ENCODE measurements around the gene CDH20.
A peak's percentile ranks its signal among the peaks of the same experiment; 100 is the strongest.

Gene CDH20

DNA sequence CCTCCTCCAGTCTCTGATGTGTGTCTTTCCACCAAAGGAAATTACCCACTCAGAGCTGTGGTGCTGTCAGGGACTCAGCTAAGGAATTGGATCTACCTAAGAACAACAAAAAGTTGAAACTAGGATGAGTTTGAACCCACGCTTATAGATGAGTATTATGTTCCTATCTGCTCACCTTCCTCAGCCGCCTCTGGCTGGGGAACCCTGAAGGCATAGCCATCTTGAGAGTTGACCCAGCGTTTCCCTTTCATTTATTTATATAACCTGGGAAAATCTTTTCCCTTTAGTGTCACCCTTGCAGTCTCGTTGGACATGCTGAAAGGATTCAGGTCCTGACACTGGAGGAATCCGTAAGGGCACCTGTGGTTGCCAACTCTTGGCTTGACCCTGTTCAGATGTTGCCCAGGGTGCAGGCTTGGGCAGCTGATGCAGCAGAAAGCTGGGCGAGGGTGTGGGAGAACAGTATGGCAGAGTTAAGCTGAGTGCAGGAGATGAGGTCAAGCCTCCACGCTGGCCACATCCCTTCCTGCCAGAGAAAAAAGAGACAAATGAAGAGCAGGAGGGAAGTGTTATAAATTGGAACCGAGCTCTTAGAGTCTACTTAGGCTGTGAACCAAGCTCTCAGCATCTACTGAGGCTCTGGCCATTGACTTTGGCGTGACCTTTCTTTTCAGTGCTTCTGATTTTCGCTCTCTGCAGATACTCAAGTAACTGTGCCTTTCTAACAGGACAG, 1.9 kb downstream of the CDH20 start:
- Histone ChIP-seq H3K9me3 (ENCODE audit: control insufficient read depth, low read length) (no peaks in the 10 kb centered on the region), H3K23ac (ENCODE audit: low read length in 2 of 2) (no peak overlapping the region), H3K4me1 (ENCODE audit: control insufficient read depth, insufficient read depth, low read depth, low read length) (peaks cover 16% of the 10 kb centered on the region), H3K4me3 (ENCODE audit: insufficient read depth in 1 of 2, low read depth in 1 of 2, low read length in 2 of 2) (peak overlapping the region in 1 of 2 experiments; percentile 76), H2BK15ac (ENCODE audit: low read depth, poor library complexity, severe bottlenecking) (no peak overlapping the region), H2AK5ac (ENCODE audit: low read length, severe bottlenecking) (no peak overlapping the region), H3K14ac (ENCODE audit: low read length in 2 of 2) (no peak overlapping the region), H2BK5ac (ENCODE audit: low read depth, low read length, poor library complexity, severe bottlenecking) (no peak overlapping the region), H3K9ac (ENCODE audit: low read length) (no peak overlapping the region), H3K79me1 (replicated peaks; ENCODE audit: low read length, poor library complexity, severe bottlenecking) (no peaks in the 10 kb centered on the region), H3K4me2 (ENCODE audit: low read length, poor library complexity, severe bottlenecking) (no peak overlapping the region), H3K27ac (ENCODE audit: low read length, poor library complexity, severe bottlenecking) (no peak overlapping the region), H2BK120ac (ENCODE audit: low read depth, low read length) (no peak overlapping the region), H3K36me3 (ENCODE audit: control insufficient read depth in 1 of 2, insufficient read depth in 2 of 2, low read depth in 1 of 2, low read length in 2 of 2) (no peaks in the 10 kb centered on the region), H2BK12ac (ENCODE audit: low read length in 2 of 2) (no peak overlapping the region), H3K27me3 (ENCODE audit: control insufficient read depth in 1 of 2, insufficient read depth in 1 of 2, low read length in 2 of 2) (peaks cover 26 to 29% of the 10 kb centered on the region in 2 experiments), H2AFZ (ENCODE audit: low read depth, low read length) (no peak overlapping the region), H3K18ac (ENCODE audit: low read depth in 1 of 2, low read length in 2 of 2) (no peak overlapping the region), H4K8ac (ENCODE audit: low read length) (no peak overlapping the region), H3K4ac (ENCODE audit: low read depth in 1 of 2, low read length in 2 of 2) (no peak overlapping the region), H4K91ac (ENCODE audit: low read length) (peak overlapping the region; percentile 61)
- DNase-seq: no peak
- 72% methylated on average over 10 of the region's 10 CpGs for WGBS

DNA sequence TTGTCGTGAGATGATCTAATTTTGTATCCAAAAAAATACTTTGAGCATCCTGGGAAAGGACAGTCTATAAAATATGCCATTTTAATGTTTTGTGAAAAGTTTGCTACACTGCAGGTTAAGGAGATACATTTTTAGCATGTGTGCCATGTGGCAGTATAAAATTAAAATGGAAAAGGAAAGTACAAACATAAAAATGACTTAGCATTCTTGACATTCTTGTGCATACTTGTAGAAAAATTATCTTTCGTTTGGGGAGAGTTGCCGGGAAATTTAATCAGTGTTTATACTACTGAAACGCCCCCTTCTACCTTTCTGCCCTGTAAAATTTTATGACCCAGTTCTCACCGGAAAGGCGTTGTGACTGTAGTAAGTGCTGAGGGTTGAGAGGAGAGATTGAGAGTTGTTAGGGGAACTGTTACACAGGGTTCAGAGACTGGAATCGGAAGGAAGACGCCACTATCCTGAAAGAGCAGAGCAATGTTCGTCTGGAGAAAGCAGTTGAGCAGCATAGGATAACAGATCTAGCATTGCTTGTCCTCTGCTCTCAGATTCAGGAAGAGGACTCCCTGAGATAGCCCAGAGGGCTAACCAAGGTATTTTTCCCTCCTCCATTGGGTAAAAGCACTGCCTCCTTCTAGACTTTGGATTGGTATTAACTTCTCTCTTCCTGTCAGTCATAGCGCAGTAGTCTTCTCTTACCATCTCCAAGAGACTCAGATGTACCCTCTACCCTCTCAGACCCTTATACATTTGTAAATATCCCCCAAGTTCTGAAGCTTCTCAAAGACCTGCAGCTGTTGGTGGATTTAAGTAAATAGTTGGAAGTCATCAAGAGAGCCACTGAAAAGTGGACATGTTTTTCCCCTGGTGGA, 2.7 kb downstream of the CDH20 start:
- Histone ChIP-seq H4K8ac (ENCODE audit: low read length) (no peak overlapping the region), H2BK15ac (ENCODE audit: low read depth, poor library complexity, severe bottlenecking) (no peak overlapping the region), H3K27me3 (ENCODE audit: control insufficient read depth in 1 of 2, insufficient read depth in 1 of 2, low read length in 2 of 2) (peaks cover 26 to 29% of the 10 kb centered on the region in 2 experiments), H2BK120ac (ENCODE audit: low read depth, low read length) (no peak overlapping the region), H3K4me3 (ENCODE audit: insufficient read depth in 1 of 2, low read depth in 1 of 2, low read length in 2 of 2) (peak overlapping the region in 1 of 2 experiments; percentile 76), H3K4me1 (ENCODE audit: control insufficient read depth, insufficient read depth, low read depth, low read length) (peaks cover 16% of the 10 kb centered on the region), H2AK5ac (ENCODE audit: low read length, severe bottlenecking) (no peak overlapping the region), H3K36me3 (ENCODE audit: control insufficient read depth in 1 of 2, insufficient read depth in 2 of 2, low read depth in 1 of 2, low read length in 2 of 2) (no peaks in the 10 kb centered on the region), H4K91ac (ENCODE audit: low read length) (no peak overlapping the region), H3K4me2 (ENCODE audit: low read length, poor library complexity, severe bottlenecking) (no peak overlapping the region), H3K18ac (ENCODE audit: low read depth in 1 of 2, low read length in 2 of 2) (no peak overlapping the region), H3K4ac (ENCODE audit: low read depth in 1 of 2, low read length in 2 of 2) (no peak overlapping the region), H3K9ac (ENCODE audit: low read length) (no peak overlapping the region), H3K14ac (ENCODE audit: low read length in 2 of 2) (no peak overlapping the region), H3K79me1 (replicated peaks; ENCODE audit: low read length, poor library complexity, severe bottlenecking) (no peaks in the 10 kb centered on the region), H3K27ac (ENCODE audit: low read length, poor library complexity, severe bottlenecking) (no peak overlapping the region), H2AFZ (ENCODE audit: low read depth, low read length) (no peak overlapping the region), H2BK12ac (ENCODE audit: low read length in 2 of 2) (no peak overlapping the region), H3K9me3 (ENCODE audit: control insufficient read depth, low read length) (no peaks in the 10 kb centered on the region), H3K23ac (ENCODE audit: low read length in 2 of 2) (no peak overlapping the region), H2BK5ac (ENCODE audit: low read depth, low read length, poor library complexity, severe bottlenecking) (no peak overlapping the region)
- 39% methylated on average over 10 of the region's 10 CpGs for WGBS
- DNase-seq: no peak

DNA sequence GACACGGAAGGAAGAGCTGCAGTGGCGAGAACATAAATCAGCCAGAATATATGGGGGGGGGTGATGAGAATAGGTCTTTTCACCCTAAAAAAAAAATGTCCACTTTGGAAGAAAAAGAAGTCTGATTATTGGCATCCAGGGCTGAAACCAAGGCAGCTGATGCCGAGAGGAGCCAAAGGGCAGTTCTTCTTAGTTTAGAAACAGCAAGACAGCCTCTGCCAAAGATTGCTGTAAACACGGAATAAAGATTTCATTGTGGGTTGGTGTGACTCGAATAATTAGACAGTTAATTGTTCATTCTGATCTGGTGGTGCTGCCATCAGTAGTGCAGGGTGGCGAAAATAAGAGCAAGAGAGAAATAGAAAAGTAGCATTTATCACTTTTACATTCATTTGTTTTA, 3.5 kb downstream of the CDH20 start:
- no peak for DNase-seq

DNA sequence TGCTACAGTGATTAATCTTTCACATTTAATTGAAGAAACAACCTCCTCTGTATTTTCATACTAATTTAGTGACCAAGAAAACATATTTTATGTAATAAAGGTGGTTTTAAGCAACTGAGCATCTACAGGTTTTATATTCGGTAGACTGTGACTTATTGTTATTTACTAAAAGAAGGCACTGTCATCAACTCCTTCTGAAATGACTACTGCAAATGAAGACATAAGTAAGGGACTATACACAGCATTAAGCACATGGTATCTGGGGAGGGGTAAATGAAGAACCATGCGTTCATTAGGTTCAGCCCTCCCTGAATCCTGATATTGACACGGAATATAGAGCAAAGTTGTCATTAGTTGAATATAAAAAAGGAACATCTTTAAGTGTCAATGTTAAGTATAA, 4.3 kb downstream of the CDH20 start:
- H3K4ac ChIP-seq (ENCODE audit: low read depth in 1 of 2, low read length in 2 of 2): no peak overlapping the region
- DNase-seq: no peak
- H3K9ac ChIP-seq (ENCODE audit: low read length): no peak overlapping the region
- no peaks in the 10 kb centered on the region for H3K36me3 ChIP-seq (ENCODE audit: control insufficient read depth in 1 of 2, insufficient read depth in 2 of 2, low read depth in 1 of 2, low read length in 2 of 2)
- no peak overlapping the region for H2AK5ac ChIP-seq (ENCODE audit: low read length, severe bottlenecking)
- H3K4me1 ChIP-seq (ENCODE audit: control insufficient read depth, insufficient read depth, low read depth, low read length): peaks cover 16% of the 10 kb centered on the region
- no peak overlapping the region for H2BK15ac ChIP-seq (ENCODE audit: low read depth, poor library complexity, severe bottlenecking)
- H3K79me1 ChIP-seq (replicated peaks; ENCODE audit: low read length, poor library complexity, severe bottlenecking): no peaks in the 10 kb centered on the region
- no peak overlapping the region for H3K23ac ChIP-seq (ENCODE audit: low read length in 2 of 2)
- H3K27ac ChIP-seq (ENCODE audit: low read length, poor library complexity, severe bottlenecking): no peak overlapping the region
- H3K4me2 ChIP-seq (ENCODE audit: low read length, poor library complexity, severe bottlenecking): no peak overlapping the region
- H3K9me3 ChIP-seq (ENCODE audit: control insufficient read depth, low read length): no peaks in the 10 kb centered on the region
- no peak overlapping the region for H3K18ac ChIP-seq (ENCODE audit: low read depth in 1 of 2, low read length in 2 of 2)
- no peak overlapping the region for H2BK120ac ChIP-seq (ENCODE audit: low read depth, low read length)
- H4K8ac ChIP-seq (ENCODE audit: low read length): no peak overlapping the region
- H3K4me3 ChIP-seq (ENCODE audit: insufficient read depth in 1 of 2, low read depth in 1 of 2, low read length in 2 of 2): no peak overlapping the region
- no peak overlapping the region for H2BK5ac ChIP-seq (ENCODE audit: low read depth, low read length, poor library complexity, severe bottlenecking)
- WGBS: 90% methylated on average over 2 of the region's 3 CpGs
- H2AFZ ChIP-seq (ENCODE audit: low read depth, low read length): no peak overlapping the region
- no peak overlapping the region for H2BK12ac ChIP-seq (ENCODE audit: low read length in 2 of 2)
- H3K27me3 ChIP-seq (ENCODE audit: control insufficient read depth in 1 of 2, insufficient read depth in 1 of 2, low read length in 2 of 2): peaks cover 23 to 27% of the 10 kb centered on the region in 2 experiments
- H3K14ac ChIP-seq (ENCODE audit: low read length in 2 of 2): no peak overlapping the region
- no peak overlapping the region for H4K91ac ChIP-seq (ENCODE audit: low read length)

More for the DNA sequence above, 3.5 kb downstream of the CDH20 start:
- no peak overlapping the region for H2BK120ac ChIP-seq (ENCODE audit: low read depth, low read length)
- no peak overlapping the region for H2BK5ac ChIP-seq (ENCODE audit: low read depth, low read length, poor library complexity, severe bottlenecking)
- no peak overlapping the region for H2BK15ac ChIP-seq (ENCODE audit: low read depth, poor library complexity, severe bottlenecking)
- no peak overlapping the region for H2AFZ ChIP-seq (ENCODE audit: low read depth, low read length)
- no peaks in the 10 kb centered on the region for H3K9me3 ChIP-seq (ENCODE audit: control insufficient read depth, low read length)
- H3K18ac ChIP-seq (ENCODE audit: low read depth in 1 of 2, low read length in 2 of 2): no peak overlapping the region
- H3K14ac ChIP-seq (ENCODE audit: low read length in 2 of 2): no peak overlapping the region
- H4K8ac ChIP-seq (ENCODE audit: low read length): no peak overlapping the region
- no peak overlapping the region for H3K4me3 ChIP-seq (ENCODE audit: insufficient read depth in 1 of 2, low read depth in 1 of 2, low read length in 2 of 2)
- no peaks in the 10 kb centered on the region for H3K79me1 ChIP-seq (replicated peaks; ENCODE audit: low read length, poor library complexity, severe bottlenecking)
- H2AK5ac ChIP-seq (ENCODE audit: low read length, severe bottlenecking): no peak overlapping the region
- H3K36me3 ChIP-seq (ENCODE audit: control insufficient read depth in 1 of 2, insufficient read depth in 2 of 2, low read depth in 1 of 2, low read length in 2 of 2): no peaks in the 10 kb centered on the region
- no peak overlapping the region for H4K91ac ChIP-seq (ENCODE audit: low read length)
- no peak overlapping the region for H3K4ac ChIP-seq (ENCODE audit: low read depth in 1 of 2, low read length in 2 of 2)
- H3K4me2 ChIP-seq (ENCODE audit: low read length, poor library complexity, severe bottlenecking): no peak overlapping the region
- H3K23ac ChIP-seq (ENCODE audit: low read length in 2 of 2): no peak overlapping the region
- no peak overlapping the region for H2BK12ac ChIP-seq (ENCODE audit: low read length in 2 of 2)
- H3K4me1 ChIP-seq (ENCODE audit: control insufficient read depth, insufficient read depth, low read depth, low read length): peaks cover 16% of the 10 kb centered on the region
- no peak overlapping the region for H3K9ac ChIP-seq (ENCODE audit: low read length)
- 80% methylated on average over 5 of the region's 6 CpGs for WGBS
- H3K27ac ChIP-seq (ENCODE audit: low read length, poor library complexity, severe bottlenecking): no peak overlapping the region
- peaks cover 26 to 29% of the 10 kb centered on the region in 2 experiments for H3K27me3 ChIP-seq (ENCODE audit: control insufficient read depth in 1 of 2, insufficient read depth in 1 of 2, low read length in 2 of 2)

All from mesenchymal stem cell (in vitro differentiated cells and primary cell).